Measurements from ENCODE around the gene ERICH2.

ERICH2 gene

DNA sequence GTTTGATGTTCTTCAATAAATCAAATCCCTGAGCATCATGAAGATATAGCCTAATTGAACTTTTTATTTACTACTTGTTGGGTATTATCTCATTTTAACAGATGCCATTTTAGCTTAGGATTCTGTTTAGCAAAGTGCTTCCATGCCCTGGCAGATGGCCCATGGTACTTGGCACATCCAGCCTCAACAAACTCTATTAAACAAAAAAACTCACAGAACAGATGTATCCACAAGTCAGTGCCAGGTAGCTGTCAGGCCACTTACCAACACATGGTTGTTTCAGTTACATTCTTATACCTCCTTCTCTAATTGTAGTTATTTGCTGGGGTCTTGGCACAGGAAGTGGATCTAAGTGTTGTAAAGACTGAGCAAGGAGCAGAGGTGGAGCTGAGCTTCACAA, 76.1 kb downstream of the ERICH2 start:
- no peak for DNase-seq

DNA sequence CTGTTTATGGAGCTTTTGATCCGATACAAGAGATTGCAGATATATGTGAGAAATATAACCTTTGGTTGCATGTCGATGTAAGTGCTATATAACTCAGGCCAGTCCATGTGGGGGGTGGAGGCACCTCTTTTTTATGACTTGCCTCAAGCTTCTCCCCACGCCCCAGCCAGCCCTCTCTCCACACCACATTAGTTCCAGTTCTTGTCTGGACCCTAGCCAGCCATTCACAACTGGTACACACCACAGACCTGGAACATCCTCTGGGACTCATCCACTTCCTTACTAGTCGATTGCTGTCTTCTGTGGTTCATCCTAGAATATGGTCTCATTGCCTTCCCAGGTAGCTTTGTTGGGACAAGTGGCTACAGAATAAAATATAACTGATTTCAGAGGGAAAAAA, 77.5 kb downstream of the ERICH2 start:
- DNase-seq, result no peak

Measured in DMS79 treated with DMSO at 0.1 percent for 48 hours (cell line).